Measurements from ENCODE around the gene KCNJ10.
"Not testable (repeated sequence)": the region's sequence is repeated elsewhere in the genome, so short reads cannot be mapped to it uniquely, and the experiment has no call there.

KCNJ10 gene

DNA sequence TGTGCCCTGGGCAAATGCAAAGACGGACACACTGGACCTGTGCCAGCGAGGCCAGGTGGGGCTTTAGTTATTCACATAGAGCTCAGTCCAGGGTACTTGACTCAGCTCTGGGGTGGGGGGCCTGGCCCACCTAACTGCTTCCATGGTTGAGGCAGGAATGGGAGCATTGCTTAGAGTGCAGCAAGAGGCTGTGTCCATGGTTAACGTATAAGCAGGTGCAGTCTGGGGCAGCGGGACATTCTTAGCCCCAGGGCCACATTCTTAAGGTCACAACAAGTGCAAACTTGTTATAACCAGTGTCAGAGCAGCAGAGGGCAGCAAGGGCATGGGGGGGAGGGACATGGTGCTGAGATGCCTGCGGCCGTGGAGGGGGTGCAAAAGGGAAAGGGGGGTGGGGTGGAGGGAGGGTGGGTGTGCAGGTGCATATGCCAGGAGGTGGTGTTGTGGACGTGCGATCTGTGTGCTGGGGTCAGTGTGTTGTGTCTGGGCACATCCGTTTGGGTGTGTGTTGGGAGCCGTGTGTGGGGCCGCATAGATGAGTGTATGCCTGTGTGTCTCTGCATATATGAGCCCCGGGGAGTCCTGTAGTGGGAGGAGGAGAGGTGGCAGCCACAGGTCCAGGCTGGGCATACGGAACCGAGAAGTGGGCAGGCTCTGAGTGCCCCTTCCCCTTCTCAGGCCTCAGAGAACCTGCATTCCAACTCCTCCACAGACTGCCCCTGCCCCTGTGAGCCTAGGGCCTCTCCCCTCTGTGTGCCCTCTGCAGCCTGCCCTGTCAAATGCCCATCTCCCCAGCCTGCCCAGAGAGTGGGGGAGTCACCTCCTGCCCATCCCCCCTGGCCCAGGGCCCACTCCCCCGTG lies 8.4 kb downstream of the KCNJ10 start:
- peak; percentile 70 for DNase-seq (ENCODE audit: low read depth, low spot score)

GRCh38 chr1:160058087-160058486 lies 11.9 kb downstream of the KCNJ10 start:
- no peak for DNase-seq (ENCODE audit: low read depth, low spot score)

GRCh38 chr1:160056648-160057169 lies 13.3 kb downstream of the KCNJ10 start:
- no peak for DNase-seq (ENCODE audit: low read depth, low spot score)

- DNase-seq (ENCODE audit: low read depth, low spot score) = no peak
These were observed 16.2 kb downstream of the KCNJ10 start for GRCh38 chr1:160053548-160054365.

DNA sequence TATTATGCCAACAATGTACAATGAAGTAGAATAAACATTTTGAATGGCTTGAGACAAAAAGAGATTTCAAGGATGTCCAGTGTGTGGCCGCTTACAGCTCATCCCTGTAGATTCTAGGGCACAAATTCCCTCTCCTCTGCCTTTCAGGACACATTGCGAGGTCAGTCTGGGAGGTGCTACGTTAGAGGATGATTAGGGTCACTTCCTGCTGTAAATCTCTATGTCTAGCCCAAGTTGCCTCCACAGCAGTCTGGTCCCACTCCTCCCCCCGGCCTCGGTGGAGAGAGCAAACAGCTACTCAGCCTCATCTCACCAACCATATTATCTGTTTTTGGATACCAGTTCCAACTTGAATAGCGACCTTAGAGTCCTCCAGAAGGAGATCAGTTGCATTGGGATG lies 17.0 kb downstream of the KCNJ10 start:
- DNase-seq (ENCODE audit: low read depth, low spot score) = no peak

DNA sequence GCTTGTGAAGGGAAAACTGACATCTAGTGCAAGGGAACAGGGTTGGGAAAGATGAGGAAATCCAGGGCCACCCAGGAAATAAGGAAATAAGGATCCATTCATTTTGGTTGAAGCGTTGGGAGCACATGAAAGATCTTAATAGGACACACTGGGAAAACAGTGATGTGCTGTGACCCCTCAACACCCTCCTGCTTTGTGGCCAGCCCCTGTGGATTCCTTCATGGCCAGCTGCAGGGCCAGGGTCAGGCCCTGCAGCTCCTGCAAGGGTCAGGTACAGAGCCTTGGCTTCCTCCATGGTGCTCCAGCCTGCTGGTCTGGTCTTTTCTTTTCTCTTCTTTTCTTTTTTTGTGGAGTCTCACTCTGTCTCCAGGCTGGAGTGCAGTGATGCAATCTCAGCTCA lies 19.3 kb downstream of the KCNJ10 start:
- DNase-seq (ENCODE audit: low read depth, low spot score) = no peak

GRCh38 chr1:160050182-160050581 lies 19.8 kb downstream of the KCNJ10 start:
- not testable (repeated sequence) for DNase-seq (ENCODE audit: low read depth, low spot score)

DNA sequence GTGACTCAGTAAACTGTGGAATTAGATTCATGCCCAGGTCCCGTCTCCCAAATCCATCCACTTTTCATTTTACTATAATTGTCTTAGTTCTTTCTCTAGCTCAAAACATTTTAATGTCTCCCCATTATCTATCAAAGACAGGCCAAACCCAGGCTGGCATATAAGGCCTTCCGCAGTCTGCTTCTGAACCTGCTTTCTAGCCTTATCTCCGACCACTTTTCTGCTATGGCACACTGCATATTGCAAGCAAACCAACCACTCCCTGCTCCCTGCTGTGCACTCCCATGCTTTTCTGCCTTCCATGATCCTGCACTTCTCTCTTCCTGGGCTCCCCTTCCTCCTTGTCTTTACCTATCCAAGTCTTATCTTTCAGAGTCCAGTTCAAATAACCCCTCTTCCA lies 20.9 kb downstream of the KCNJ10 start:
- DNase-seq (ENCODE audit: low read depth, low spot score) = no peak

DNA sequence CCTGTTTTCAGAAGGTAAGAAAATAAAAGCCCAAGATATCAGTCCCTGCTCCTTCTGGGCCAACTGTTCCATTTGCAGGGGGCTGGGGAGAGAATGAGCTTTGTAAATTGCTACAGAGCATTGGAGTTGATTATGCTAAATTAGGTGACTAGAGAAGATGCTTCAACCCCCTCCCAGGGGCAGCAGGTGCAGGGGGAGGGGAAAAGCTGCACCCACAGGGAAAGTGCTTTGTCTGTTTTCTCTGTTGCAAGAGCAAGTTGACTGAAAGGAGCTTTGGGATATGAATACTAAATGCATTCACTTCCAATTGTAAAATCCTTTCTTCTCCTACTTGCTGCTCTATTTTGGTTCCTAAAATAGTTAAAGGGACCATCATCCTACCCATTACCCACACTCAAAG lies 21.6 kb downstream of the KCNJ10 start:
- no peak for DNase-seq (ENCODE audit: low read depth, low spot score)

- DNase-seq (ENCODE audit: low read depth, low spot score) = no peak
These were observed 22.6 kb downstream of the KCNJ10 start for GRCh38 chr1:160047111-160047991.

GRCh38 chr1:160046494-160047110 lies 23.4 kb downstream of the KCNJ10 start:
- DNase-seq (ENCODE audit: low read depth, low spot score) = peak; percentile 91

- no peak for DNase-seq (ENCODE audit: low read depth, low spot score)
These were observed 24.3 kb downstream of the KCNJ10 start for GRCh38 chr1:160045653-160046052.

GRCh38 chr1:160043543-160043942 lies 26.4 kb downstream of the KCNJ10 start:
- no peak for DNase-seq (ENCODE audit: low read depth, low spot score)

DNA sequence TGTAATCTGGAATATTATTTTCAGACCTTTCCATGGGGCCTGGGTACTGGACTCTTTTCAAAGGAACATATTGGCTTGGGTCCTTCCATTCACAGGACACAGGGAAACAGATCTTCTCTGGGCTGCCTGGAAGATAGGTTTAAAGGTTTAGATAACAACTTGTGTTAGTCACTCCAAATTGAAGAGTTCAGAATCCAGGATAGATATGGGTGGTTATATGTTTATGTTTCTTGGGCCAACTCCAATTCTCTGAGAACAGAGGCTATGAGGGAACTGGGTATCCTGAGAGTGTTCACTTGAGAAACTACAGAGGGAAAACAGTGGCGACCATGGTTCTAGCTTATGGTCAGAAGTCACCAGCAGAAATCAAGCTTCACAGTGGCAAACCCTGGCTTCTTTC lies 29.5 kb downstream of the KCNJ10 start:
- no peak for DNase-seq (ENCODE audit: low read depth, low spot score)

DNA sequence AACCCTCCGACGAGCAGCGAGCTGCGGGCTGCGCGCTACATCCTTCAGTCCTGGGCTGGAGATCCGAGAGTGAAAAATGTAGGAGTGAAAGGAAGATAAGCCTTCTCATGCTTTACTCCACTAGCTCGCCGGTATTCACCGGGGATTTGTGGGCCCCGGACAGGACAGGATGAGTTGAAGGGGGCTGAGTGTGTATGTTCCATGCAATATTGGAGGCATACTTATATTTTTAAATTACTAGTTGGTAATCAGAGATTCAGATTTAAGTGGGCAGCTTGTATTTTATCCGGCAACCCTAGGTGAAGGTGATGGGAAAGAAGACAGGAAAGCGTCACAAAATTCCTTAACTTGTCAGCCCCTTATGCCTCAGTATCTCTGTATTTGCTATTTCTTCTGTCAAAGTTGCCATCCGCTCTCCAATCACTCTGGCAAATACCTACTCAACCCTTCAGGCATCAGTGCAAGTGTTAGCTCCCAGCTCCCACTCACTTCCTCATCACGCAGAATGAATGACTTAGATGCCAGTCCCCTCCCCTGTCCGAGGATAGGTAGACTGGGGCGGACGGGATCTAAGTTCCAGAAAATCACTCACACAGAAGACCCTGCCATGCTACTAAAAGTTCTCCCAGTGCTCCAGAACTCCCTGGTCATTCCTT lies 37.7 kb downstream of the KCNJ10 start:
- no peak for DNase-seq (ENCODE audit: low read depth, low spot score)

GRCh38 chr1:160031365-160032164 lies 38.4 kb downstream of the KCNJ10 start, which contains the start of gene PIGM:
Gene PIGM, minus strand, starts transcription at chr1:160031990. Its CDS starts 251 bp downstream, at chr1:160031739.
- DNase-seq (ENCODE audit: low read depth, low spot score) = peak; percentile 97

GRCh38 chr1:160030657-160031364 lies 39.1 kb downstream of the KCNJ10 start:
- DNase-seq (ENCODE audit: low read depth, low spot score) = no peak

DNA sequence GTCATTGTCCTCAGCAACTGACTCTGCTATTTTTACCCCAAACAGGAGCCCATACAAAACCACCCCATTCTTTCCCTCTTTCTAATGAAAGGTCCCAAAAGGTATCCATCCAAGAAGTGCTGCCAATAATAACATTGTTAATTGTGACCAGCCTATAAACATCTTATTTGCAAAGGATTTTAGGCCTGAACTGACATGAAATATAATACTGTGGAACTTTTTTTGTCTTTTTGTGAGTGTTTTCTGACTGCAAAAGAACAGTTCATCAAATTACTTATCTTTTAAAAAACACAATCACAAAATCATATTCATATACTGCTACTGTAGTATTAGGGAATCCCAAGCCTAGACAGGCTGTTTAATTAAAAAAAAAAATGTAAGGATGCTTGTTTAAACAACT lies 41.5 kb downstream of the KCNJ10 start:
- DNase-seq (ENCODE audit: low read depth, low spot score) = no peak

- no peak for DNase-seq (ENCODE audit: low read depth, low spot score)
These were observed 44.6 kb downstream of the KCNJ10 start for GRCh38 chr1:160025314-160025713.

All from ELF-1 (cell line).